Stimulated activated naive CD8-positive, alpha-beta T cell treated with anti-CD3 and anti-CD28 coated beads, Interleukin-15, Interleukin-2, amounts not matched to agents 100 U/mL and 50 U/mL, for 24 hours (primary cell): ENCODE measurements around the gene RNF182.
"Not testable (repeated sequence)": the region's sequence is repeated elsewhere in the genome, so short reads cannot be mapped to it uniquely, and the experiment has no call there.

Experiments
- ATAC-seq: fragments of 150-1000 bp; cut with Tn5 transposase; one replicate; pipeline ENCODE4 v1.10.0; 2021
- DNase-seq: peaks from one replicate; pipeline ENCODE4 v3.0.0; 2021

RNF182 gene, protein sequence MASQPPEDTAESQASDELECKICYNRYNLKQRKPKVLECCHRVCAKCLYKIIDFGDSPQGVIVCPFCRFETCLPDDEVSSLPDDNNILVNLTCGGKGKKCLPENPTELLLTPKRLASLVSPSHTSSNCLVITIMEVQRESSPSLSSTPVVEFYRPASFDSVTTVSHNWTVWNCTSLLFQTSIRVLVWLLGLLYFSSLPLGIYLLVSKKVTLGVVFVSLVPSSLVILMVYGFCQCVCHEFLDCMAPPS

DNA sequence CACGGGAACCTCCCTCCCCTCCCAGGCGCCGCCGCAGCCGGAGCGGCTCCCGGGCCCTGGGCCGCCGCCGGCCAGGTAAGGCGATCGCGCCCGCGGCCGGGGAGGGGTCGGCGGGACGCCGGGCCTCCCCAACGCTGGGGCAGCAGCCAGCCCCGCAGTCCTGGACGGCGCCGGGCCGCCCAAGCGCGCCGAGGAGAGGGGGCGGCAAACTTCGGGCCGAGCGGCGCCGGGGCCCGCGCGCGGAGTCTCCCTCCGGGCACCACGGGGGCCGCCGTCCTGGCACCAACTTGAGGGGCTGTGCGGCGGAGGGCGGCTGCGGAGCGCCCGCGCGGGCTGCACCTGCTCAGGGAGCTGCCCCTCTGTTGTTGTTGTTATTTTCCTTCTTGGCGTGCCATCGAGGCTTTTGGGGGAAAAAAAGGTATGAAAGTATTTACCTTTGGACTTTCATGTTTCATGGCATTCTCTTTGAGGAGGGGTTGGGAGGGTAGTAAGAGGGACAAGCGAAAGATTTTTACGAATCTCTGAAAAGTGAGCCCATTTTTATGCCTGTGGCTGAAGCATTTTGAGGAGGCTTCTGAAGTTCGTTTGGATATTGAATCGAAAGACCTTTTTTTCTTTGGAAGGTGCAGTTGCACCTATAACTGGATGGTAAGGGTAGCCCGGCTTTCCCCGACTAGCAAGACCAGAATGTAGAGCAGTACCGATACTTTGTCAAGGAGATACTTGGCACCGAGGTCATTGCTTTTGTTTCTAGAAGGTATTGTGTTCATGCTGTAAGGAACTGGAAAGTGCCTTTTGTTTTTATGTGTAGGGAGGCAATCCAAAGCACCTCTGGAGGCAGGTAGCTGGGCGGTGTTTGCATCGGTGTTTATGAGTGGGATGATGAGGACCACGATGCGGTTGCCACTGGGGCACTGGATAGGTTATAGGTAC lies at the start of gene RNF182:
TSS of gene RNF182 (plus strand) at position 4 of the 933 bp plus-strand sequence. CDS start 52,168 bp downstream, outside the sequence.
- DNase-seq = no peak
- ATAC-seq = peak; percentile 31

DNA sequence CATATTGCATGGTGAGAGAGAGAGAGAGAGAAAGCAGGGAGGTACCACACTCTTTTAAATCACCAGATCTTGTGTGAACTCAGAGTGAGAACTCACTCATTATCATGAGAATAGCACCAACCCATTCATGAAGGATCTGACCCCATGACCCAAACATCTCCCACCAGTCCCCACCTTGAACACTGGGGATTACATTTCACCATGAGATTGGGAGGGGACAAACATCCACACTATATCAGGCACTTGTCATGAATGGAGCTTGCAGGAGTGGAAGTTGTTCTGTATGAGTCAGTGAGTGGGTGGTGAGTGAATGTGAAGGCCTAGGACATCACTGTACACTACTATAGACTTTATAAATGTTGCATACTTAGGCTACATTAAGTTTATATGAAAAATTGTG lies 47.7 kb upstream of the RNF182 start:
- ATAC-seq (no peak), DNase-seq (no peak)

DNA sequence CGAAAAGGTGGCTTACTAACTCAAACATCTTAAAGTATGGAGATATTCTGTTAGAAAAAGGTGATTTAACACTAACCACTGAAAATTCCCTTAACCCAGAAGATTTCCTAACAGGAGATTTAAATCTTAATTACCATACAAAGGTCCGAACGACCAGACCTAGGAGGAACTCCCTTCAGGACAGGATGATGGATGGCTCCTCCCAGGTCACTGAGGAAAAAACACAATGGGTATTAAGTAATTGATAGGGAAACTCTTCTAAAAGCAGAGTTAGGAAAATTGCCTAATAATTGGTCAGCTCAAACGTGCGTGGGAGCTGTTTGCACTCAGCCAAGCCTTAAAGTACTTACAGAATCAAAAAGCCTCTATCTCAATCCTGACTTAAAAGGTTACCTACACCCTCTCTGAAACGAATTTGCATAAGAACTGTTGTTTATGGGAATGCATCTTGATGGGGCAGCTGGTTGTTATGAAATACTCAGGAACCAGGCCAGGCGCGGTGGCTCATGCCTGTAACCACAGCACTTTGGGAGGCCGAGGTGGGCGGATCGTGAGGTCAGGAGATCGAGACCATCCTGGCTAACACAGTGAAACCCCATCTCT lies 44.6 kb upstream of the RNF182 start:
- not testable (repeated sequence) for ATAC-seq, DNase-seq

DNA sequence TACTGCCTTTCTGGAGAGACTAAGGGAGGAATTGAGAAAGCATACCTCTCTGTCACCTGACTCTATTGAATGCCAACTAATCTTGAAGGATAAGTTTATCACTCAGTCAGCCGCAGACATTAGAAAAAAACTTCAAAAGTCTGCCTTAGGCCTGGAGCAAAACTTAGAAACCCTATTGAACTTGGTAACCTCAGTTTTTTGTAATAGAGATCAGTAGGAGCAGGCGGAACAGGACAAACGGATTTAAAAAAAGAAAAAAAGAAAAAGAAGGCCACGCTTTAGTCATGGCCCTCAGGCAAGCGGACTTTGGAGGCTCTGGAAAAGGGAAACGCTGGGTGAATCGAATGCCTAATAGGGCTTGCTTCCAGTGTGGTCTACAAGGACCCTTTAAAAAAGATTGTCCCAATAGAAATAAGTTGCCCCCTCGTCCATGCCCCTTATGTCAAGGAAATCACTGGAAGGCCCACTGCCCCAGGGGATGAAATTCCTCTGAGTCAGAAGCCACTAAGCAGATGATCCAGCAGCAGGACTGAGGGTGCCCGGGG lies 43.1 kb upstream of the RNF182 start:
- ATAC-seq (no peak), DNase-seq (no peak)

DNA sequence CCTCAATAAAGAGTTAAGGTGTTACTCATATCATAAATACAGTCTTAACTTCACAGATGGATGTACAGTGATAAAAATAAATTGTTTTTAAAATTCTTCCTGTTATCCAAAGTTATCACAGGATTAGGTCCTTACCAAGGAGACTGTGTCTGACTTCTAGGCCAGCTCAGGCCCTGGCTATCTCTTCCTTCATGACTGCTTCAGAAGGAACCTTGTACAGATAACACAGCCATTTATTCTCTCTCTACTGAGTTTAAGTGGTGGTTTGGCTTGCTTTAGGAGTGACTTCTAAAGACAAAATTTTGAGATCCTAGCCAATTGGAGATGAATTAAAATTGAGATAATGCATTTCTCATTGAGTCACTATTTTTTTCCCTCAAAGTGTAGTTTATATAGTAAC lies 40.8 kb upstream of the RNF182 start:
- ATAC-seq (no peak), DNase-seq (no peak)

DNA sequence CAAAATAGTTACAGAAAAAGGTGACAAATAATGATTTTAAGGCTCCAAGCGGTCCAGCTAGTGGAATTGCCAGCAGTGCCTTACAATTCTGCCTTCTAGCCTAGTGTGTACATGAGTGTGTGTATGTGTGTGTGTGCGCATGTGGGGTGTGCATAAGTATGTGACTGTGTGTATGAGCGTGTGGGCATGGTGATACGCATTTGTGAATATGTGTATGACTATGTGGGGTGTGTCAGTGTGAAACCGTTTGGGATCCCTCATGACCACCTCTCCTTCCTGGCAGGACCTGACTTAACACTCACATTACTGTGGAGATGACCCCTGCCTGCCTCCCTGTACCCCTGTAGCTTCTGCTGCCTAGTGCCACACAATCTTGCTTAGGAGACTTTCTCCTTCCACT lies 40.4 kb upstream of the RNF182 start:
- DNase-seq = no peak
- ATAC-seq = no peak

DNA sequence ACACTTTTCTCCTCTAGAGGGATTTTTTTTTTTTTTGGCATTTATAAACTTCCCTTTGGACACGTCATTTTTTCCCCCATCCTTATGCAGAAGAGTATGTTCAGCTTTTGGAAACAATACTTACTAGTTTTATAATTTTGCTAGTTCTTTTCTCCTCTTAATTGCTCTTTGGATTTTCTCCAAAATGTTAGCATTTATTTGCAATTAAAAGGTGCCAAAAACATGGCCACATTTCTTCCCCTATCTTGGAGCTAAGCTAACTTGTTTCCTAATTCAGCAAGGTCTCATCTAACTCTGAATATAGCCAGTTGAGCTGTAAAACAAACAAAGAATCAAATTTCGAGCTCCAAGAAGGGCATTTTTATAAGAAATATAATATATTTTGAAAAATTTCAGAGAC lies 39.2 kb upstream of the RNF182 start:
- no peak for ATAC-seq
- DNase-seq = no peak

DNA sequence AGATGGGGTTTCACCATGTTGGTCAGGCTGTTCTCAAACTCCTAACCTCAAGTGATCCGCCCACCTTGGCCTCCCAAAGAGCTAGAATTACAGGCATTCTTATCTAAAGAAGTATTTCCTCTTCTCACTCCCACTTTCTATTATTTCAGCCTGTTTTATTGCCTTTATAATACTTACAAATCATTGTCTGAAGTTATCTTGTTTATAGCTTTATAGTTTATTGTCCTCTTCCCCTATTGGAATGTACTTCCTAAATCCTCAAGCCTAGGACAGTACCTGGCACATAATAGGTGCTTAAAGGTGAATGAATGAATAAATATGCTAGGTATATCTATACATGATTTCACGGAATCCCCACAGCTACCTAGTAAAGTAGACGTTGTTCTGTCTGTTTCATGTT lies 37.8 kb upstream of the RNF182 start:
- ATAC-seq = no peak
- no peak for DNase-seq

DNA sequence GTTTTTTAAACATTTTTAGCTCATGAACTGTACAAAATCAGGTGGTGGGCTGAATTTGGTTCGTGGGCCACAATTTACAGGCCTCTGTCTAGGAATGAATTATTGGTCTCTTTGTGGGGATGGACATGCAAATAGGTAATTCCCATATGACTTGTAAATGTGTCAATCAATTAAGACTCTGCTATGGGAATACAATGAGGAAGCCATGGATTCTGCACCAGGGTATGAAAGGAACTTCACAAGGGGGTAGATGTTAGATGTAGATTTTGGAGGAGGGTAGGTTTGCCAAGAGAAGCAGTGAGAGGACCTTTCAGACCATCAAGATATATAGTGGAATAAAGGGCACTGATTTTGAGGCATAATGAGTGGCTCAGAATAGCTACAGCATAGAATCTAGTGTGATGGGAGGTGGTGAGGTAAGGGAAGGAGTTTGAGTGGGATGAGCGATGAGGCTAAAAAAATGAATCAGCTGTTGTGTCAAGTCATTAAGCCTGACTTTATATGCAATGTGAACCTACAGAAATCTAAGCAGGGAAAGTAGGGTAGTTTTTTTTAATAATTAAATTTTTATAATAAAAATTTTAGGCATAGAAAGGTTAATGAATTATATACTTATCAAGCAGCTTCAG lies 32.6 kb upstream of the RNF182 start:
- DNase-seq (no peak), ATAC-seq (no peak)

DNA sequence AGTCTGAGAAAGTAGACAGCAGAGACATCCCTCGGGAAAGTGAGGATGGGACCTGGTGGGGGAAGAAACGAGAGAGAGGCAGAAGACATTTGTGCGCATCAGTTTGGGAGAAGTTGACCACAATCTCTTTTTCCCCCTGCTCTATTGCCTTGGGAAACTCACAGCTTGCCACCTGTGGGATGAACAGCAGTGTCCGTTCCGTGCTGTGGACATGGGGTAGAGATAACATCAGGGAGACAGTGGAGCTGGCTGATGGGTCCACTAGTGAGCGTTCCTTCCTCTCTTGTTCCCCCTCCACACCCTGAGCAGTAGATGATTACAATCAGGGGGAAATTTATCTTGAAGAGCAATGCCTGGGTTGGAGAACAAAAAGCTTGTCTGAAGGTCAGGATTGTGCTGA lies 21.8 kb upstream of the RNF182 start:
- ATAC-seq (no peak), DNase-seq (no peak)

DNA sequence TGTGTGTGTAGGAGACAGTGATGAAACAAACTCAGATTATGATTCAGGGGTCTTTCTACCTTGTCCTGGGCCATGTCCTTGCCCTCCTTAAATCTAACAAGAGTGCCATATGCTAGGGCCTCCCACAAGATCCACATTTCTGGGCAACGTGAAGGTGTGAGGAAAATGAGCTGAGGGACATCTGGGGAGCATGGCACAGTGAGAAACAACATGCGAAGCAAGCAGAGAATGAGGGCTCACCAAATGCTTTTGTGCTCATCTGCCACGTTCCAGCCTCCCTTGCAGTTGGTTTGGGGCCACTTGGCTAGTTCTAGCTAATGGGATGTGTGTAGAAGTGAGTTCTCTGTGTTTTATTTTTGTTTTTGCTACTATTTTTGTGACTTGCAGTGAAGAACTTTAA lies 21.4 kb upstream of the RNF182 start:
- ATAC-seq (no peak), DNase-seq (no peak)

DNA sequence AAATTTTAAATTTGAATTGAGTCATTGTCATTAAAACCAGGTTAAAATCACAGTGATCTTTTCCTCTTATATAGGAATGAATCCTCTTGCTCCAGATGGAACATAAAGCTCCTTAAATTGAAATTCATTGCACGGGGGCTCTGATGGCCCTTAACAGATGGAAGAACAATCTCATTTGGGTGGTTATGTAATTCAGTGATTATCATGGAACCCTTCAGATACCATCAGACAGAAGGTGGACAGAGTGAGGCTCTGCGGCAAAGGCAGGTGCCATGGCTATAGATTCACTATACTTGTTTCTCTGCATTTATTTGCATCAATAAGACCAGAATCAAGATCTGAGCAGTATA lies 17.8 kb upstream of the RNF182 start:
- DNase-seq (no peak), ATAC-seq (no peak)

DNA sequence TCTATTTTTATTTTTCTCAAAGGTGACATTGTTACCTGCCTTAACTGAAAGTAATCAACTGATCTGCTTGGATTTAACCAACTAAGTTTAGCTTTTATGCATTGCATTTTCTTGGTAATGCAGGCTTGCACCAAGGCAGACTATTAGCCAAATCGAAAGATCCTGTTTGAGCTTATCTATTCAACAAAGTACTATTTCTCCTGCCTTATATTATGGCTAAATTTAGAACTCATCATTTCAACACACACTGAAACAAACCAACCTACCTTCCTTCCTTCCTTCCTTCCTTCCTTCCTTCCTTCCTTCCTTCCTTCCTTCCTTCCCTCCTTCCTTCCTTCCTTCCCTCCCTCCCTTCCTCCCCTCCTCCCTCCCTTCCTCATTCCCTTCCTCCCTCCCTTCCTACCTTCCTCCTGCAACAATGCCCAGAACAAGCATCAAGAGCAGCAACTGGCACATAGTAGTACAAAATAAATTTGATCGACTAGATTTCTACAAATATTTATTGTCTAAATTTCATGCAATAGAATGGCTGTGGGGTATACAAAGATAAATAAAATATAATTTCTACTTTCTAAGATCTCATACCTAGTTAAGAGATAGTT lies 17.0 kb upstream of the RNF182 start:
- DNase-seq (no peak), ATAC-seq (no peak)

DNA sequence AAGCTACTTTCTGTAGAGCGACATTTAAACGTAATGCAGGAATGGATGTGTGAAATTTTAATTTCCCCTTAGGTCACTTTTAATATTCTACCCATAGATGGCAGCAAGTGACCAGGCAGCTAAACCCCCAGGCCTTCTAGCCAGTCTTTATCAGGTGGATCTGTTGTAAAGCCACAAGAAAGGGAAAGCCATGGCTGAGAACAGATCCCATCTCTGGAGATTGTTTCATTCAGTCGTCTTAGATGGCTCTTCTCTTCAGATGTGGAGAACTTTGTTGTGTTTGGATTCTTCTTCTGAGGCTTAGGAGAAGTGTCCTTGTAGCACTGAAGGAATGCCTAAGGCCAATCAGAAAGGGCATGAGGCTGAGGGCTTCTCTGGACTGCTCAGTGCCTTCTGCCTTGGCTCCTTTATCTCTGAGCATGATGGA lies 15.8 kb upstream of the RNF182 start:
- DNase-seq = peak; percentile 30
- peak; percentile 69 for ATAC-seq

DNA sequence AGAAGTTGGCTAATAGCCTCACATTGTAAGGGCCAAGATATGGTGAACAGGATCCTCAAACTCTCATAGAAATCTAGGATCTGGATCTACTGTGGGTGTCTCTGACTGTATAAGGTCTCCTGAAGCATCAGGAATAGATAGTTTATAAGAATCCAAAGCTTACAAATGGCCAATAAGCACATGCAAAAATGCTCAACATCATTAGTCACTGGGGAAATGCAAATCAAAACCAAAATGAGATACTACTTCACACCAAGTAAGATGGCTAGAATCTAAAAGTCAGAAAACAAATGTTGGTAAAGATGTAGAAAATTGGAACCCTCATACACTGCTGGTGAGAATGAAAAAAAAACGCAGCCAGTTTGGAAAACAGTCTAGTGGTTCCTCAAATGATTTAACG lies 14.3 kb upstream of the RNF182 start:
- ATAC-seq = no peak
- no peak for DNase-seq

DNA sequence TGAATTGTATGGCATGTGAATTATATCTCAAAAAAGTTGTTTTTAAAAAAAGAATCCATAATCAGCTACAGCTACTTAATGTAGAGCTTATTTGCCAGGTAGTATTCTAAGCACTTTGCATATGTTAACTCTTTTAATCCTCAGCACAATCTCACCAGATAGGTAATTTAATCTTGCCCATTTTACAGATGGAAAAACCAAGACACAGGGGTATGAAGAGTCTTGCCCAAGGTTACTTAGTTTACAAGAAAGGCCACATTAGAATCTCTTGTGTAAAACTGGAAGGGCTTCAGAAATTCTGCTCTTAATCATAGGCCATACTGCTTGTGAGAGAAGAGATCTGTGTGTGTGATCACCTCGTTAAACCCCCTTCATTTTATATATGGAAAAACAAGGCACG lies 13.4 kb upstream of the RNF182 start:
- ATAC-seq = no peak

DNA sequence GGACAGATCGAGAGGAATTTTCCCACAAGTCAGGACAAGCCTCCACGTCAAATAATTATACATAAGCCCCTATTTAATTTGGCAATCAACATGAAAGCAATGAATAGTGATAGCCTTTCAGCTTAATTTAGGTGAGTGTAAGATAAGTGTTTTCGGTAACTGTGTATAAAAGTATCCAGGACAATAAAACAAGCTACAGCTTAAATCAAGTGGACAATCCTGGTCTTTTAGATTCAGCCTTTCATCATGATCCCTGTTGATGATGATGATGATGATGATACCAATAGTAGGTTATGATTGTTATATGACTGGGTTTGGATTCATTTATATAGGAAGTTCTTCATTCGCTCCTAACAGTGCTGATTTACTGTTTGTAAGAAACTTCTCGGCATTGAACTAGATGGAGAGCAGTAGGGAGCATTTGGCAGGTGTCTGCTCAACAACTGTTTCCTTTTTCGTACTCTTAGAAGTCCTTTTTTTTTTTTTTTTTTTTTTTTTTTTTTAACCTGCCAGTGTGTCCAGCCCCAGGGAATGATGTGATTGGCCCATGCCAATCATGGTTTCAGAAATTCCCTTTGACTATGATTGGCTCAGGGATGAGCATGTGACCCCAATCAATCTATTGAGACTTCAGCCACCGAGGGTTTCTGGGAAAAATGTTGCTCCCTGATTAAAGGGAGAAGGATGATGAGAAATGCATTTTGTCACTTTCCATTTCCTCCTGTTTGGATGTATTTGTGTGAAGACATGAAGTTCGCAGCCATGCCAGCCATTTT lies 11.3 kb upstream of the RNF182 start:
- no peak for ATAC-seq
- no peak for DNase-seq

More for the DNA sequence above, 13.4 kb upstream of the RNF182 start:
- DNase-seq = no peak

DNA sequence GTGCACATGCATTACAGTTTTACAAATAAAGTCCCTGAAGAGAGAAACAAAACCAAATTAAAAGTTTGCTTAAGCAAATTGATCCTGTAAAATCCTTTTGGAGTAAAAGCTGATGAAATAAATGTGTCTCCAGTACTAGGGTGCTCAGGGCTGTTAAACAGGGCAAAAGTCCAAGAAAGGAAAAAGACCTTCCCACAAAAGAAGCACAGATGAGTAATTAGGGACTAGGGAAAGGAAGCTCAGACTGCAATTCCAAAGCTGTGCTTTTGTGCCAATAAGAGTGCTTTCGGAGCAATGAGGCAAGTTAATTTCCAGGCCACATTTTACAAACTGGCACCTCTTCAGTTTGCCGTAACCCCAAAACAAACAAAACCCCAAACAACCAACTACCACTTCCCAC lies 10.4 kb upstream of the RNF182 start:
- DNase-seq = no peak
- ATAC-seq = no peak

DNA sequence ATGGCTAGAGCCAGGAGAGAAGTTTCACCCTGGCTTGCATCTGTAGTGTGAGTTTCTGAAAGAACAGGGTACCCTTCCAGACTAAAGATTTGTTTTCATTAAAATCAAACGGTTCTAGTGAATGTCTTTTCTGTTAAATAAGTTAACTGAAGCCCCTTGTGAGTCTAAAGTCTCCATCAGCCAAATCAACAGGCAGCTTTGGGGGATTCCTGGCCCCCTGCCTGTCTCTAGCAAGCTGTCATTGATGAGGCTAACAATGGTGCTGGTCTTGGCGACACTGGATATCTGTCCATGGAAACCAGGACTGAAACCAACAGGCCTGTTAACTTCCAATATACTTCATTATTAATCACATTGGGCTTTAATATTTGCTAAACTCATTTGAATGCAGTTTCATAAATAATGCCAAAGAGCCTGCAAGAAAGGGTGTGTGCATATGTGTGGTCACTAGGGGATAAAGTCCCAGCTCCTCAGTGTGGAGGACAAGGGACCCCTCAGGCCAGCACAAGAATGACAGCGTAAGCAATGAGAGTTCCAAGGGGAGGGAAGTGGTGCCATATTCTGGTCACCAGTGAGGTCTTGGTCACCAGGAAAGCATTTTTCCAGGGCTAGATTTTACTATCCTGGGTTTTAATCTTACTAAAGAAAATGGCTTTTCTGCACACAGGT lies 9.1 kb upstream of the RNF182 start:
- DNase-seq (no peak), ATAC-seq (no peak)

DNA sequence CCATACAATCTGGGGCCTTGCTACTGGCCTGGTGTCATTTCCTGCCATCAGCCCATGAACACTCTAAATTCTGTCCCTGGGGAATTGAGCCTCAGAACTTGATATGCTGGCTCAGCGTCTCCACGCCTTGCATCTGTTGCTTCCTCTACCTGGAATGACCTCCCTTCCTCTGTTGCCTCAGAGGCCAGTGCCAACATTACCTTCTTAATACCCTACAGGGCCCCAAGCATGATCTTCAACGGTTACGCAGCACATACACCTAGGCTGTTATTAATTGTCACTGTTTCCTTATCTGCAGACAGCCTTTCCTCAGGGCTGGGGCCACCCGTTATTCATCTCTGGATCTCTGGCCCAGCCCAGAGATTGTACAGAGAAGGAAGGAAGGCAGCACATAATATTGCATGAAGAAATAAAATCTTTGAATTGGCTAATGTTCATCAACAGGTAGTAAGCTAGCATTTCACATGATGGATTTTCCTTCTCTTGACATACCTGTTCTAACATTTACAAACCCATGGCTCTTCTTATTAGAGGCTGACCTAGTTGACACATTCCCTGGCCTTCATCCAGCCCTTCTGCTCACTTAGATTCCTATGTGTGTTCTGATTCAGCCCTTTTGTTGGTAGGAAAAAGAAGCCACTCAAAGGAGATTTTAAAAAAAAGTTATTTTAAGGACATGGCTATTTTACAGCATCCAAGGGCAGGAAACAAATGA lies 8.4 kb upstream of the RNF182 start:
- ATAC-seq (no peak), DNase-seq (no peak)
